HG03469 (cell line): ENCODE data around the gene R3HDM2.
"Not testable (repeated sequence)": the region's sequence is repeated elsewhere in the genome, so short reads cannot be mapped to it uniquely, and the experiment has no call there.

Source experiments
- ATAC-seq: cut with Tn5 transposase; IDR thresholded peaks from one replicate; pipeline ENCODE4 v1.9.1; 2021; ENCODE audit warnings: mild to moderate bottlenecking, moderate library complexity, moderate number of reproducible peaks; ENCODE audit not compliant: unreplicated experiment

The R3HDM2 gene

GRCh38 chr12:57276233-57276632 lies 154.6 kb downstream of the R3HDM2 start:
- ATAC-seq = not testable (repeated sequence)

- no peak for ATAC-seq
Measured at GRCh38 chr12:57273516-57273915, 157.3 kb downstream of the R3HDM2 start.

- no peak for ATAC-seq
Measured at GRCh38 chr12:57272337-57273151, 158.3 kb downstream of the R3HDM2 start.

- ATAC-seq = no peak
Measured at GRCh38 chr12:57270966-57271470, 159.8 kb downstream of the R3HDM2 start.

DNA sequence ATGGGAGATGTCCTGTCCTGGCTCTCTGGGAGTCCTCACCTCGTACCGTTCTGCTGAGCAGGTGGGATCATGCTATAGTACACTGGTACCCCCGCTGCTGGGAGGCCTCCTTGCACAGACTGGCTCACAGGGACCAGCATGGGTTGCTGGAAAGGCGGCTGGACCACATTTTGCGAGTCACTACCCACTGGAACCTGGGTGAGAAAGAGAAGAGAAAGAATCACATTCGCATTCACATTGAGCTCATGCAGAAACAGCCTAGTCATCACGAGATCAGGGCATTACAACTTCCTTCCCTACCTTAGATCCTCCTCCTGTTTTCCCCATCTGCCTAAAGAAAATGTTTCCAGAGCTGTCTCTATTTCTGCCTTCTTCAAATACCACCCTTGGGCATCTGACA lies 162.6 kb downstream of the R3HDM2 start:
- ATAC-seq = no peak

GRCh38 chr12:57266681-57267080 lies 164.2 kb downstream of the R3HDM2 start:
- ATAC-seq = no peak

GRCh38 chr12:57263096-57263495 lies 167.7 kb downstream of the R3HDM2 start:
- no peak for ATAC-seq

DNA sequence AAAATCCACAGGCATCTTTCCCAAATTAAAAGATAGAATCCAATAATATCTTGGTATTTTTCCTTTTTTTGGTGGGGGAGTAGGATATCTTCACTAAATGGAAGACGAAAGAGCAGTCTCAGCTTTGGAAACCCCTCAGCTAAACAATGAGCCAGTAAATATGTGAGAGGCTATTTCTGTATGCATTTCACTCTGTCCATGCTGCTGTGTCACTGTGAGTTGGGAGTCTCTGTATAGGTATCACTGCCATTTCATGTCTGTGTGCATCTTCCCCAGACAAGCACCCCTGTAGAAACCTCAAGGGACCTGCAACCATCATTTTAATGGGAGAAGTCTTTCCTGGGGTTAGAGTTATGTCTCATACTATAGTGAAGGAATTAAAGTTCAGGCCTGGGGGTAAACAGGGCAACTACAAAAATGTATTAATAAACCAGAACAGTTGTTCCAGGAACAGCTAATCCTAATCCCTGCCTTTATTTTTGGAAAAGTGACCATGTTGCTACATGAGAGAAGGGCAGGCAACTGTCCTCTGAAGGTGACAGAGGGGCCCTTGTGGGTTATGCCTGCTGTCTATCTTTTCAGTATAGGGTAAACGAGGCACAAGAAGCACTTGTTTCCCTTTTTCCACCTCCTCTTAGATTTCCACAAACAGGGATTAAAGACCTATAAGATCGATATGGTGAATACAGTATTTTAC lies 168.6 kb downstream of the R3HDM2 start:
- ATAC-seq = no peak

GRCh38 chr12:57261428-57261865 lies 169.4 kb downstream of the R3HDM2 start:
- ATAC-seq = no peak

GRCh38 chr12:57260366-57260765 lies 170.5 kb downstream of the R3HDM2 start:
- no peak for ATAC-seq

DNA sequence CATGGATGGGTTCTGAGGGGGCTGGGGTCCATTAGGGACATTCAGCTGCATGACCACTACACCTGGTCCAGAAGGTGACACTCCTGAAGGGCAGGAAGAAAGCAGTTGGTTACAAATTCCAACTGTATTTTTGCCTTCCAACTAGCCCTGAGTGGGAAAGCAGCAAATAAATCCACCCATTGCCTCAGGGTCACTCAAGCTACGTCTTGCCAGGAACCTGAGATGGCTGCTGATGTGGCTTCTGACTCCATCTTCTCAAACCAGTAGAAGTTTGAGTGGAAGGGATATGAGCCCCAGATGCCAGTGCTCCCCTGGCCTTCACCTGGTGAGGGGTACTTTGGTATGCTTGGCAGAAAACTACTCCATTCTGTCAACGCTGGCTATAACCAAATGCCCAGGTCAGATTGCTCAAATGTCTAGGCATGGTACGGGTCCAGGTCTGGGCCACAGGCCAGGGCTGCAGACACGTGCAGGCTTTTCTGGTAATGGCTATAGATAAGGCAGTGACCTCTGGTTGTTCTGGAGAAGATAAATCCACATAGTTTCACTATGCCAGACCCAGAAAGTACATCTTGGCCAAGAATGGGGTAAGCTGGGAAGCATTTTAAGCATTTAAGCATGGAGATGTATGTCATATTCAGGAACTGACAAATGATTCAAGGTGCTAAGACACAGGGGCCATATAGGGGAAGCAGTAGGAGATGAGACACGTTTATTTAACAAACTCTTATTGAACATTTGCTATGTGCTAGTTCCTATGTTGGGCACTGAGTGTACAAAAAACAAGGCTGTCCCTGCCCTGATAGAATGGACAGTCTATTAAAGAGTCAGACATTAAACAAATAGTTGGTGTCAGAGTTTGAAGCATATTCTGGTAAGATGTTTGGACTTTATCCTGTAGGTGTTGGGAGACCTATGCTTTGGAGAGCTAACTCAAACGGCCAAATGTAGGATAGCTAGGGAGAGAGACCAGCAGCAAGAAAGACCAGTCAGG lies 171.6 kb downstream of the R3HDM2 start:
- ATAC-seq = no peak

- no peak for ATAC-seq
Measured at GRCh38 chr12:57255916-57256315, 174.9 kb downstream of the R3HDM2 start.

- no peak for ATAC-seq
Measured at GRCh38 chr12:57254506-57255280, 176.2 kb downstream of the R3HDM2 start.

GRCh38 chr12:57250956-57251355 lies 179.9 kb downstream of the R3HDM2 start, which contains the start of gene STAC3:
Gene STAC3 (minus strand): TSS chr12:57251187. CDS start chr12:57249636, 1,551 bp downstream.
- no peak for ATAC-seq

DNA sequence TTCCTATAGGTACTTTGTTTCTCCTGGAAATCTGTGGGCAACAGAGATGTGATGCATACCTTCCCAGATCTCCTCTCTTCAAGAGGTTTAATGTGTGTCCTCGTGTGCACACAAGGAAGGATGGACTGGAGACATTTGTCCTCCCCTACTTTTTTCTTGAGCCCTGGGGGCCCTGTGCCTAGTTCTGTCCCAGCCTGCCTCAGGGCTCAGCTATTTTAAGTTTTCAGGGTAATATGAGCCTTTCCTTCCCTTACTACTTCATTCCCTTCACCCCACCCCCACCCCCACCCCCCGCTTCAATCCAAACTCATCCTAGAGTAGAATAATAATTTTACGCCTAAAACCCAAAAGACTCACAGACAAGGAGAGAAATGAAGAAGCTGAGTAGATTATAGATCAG lies 180.3 kb downstream of the R3HDM2 start:
- ATAC-seq = no peak

GRCh38 chr12:57248934-57249742 lies 181.7 kb downstream of the R3HDM2 start:
- no peak for ATAC-seq

GRCh38 chr12:57247041-57247440 lies 183.8 kb downstream of the R3HDM2 start:
- no peak for ATAC-seq

DNA sequence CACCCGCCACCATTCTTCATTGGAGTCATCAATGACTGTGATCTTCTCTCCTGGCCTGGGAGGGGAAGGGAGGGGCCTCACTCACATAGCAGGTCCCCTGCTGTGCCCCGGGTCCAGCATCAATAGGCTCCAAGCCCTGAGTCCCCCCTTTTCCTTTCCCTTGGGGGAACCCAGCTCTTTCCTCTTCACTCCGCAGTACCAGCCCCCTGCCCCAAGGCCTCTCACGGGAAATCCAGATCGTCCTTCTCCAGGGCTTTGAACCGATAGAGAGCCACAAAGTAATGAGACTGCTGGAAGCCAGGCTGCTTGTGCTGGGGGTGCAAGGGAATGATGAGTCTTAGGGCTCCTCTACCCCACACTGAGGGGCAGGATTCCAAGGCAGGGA lies 186.5 kb downstream of the R3HDM2 start:
- no peak for ATAC-seq
